Osteocyte (in vitro differentiated cells): ENCODE results near the gene DBT. TPM values are rescaled to one million over a fixed set of nuclear protein-coding genes. Genes with fewer than 3 reads are reported as not detected.
"Not testable (repeated sequence)": the region's sequence is repeated elsewhere in the genome, so short reads cannot be mapped to it uniquely, and the experiment has no call there.

ENCODE experiments used
- DNase-seq: peaks from one replicate; pipeline ENCODE4 v3.0.0; 2021; ENCODE audit warnings: mixed read lengths; ENCODE audit not compliant: unreplicated experiment; ENCODE audit errors: extremely low spot score
- H3K27ac Mint-ChIP-seq: one replicate; pipeline ENCODE4 v1.8.0; 2021; ENCODE audit warnings: mild to moderate bottlenecking, mixed read lengths; ENCODE audit not compliant: unreplicated experiment
- H3K27me3 Mint-ChIP-seq: one replicate; pipeline ENCODE4 v1.8.0; 2021; ENCODE audit warnings: mixed read lengths; ENCODE audit not compliant: unreplicated experiment
- H3K36me3 Mint-ChIP-seq: one replicate; pipeline ENCODE4 v1.8.0; 2021; ENCODE audit warnings: mixed read lengths; ENCODE audit not compliant: unreplicated experiment
- H3K4me1 Mint-ChIP-seq: one replicate; pipeline ENCODE4 v1.8.0; 2021; ENCODE audit warnings: mixed read lengths; ENCODE audit not compliant: unreplicated experiment
- H3K4me3 Mint-ChIP-seq: one replicate; pipeline ENCODE4 v1.8.0; 2021; ENCODE audit warnings: mild to moderate bottlenecking, moderate library complexity, mixed read lengths; ENCODE audit not compliant: unreplicated experiment
- H3K9me3 Mint-ChIP-seq: one replicate; pipeline ENCODE4 v1.8.0; 2021; ENCODE audit warnings: mixed read lengths; ENCODE audit not compliant: unreplicated experiment
- CTCF ChIP-seq: fragments of 200-600 bp; sonication (generic); IDR thresholded peaks from 2 replicates; pipeline ENCODE4 v1.5.0; 2021; ENCODE audit warnings: antibody characterized with exemption, mild to moderate bottlenecking, moderate library complexity
- total RNA-seq: library from RNA; stranded (reverse); gene quantifications from 2 replicates; pipeline ENCODE4 v1.2.1, GENCODE V29; 2021

DBT gene
- total RNA-seq, 1 donor from 2014 or later = 13.0 TPM

GRCh38 chr1:100239961-100240360 lies 9.7 kb downstream of the DBT start:
- no peak for TF ChIP-seq CTCF
- Mint-ChIP-seq H3K9me3 (no peaks in the 10 kb centered on the region), H3K36me3 (peaks cover 23% of the 10 kb centered on the region), H3K4me3 (no peak overlapping the region), H3K27me3 (no peaks in the 10 kb centered on the region), H3K27ac (no peak overlapping the region), H3K4me1 (no peaks in the 10 kb centered on the region)
- no peak for DNase-seq

- Mint-ChIP-seq H3K4me1 (no peaks in the 10 kb centered on the region), H3K9me3 (no peaks in the 10 kb centered on the region), H3K4me3 (no peak overlapping the region), H3K36me3 (peaks cover 39% of the 10 kb centered on the region), H3K27ac (peak overlapping the region; percentile 16), H3K27me3 (no peaks in the 10 kb centered on the region)
- TF ChIP-seq CTCF = no peak
- no peak for DNase-seq
Measured at GRCh38 chr1:100237091-100237490, 12.5 kb downstream of the DBT start.

GRCh38 chr1:100234432-100234831 lies 15.2 kb downstream of the DBT start:
- no peaks in the 10 kb centered on the region for H3K27me3 Mint-ChIP-seq
- no peak overlapping the region for H3K27ac Mint-ChIP-seq
- no peak overlapping the region for H3K4me3 Mint-ChIP-seq
- no peak for TF ChIP-seq CTCF
- no peaks in the 10 kb centered on the region for H3K9me3 Mint-ChIP-seq
- DNase-seq = no peak
- no peaks in the 10 kb centered on the region for H3K4me1 Mint-ChIP-seq
- peaks cover 43% of the 10 kb centered on the region for H3K36me3 Mint-ChIP-seq

GRCh38 chr1:100233566-100233965 lies 16.1 kb downstream of the DBT start:
- H3K36me3 Mint-ChIP-seq = peaks cover 37% of the 10 kb centered on the region

GRCh38 chr1:100232156-100232555 lies 17.5 kb downstream of the DBT start:
- H3K36me3 Mint-ChIP-seq = peaks cover 37% of the 10 kb centered on the region

More at GRCh38 chr1:100233566-100233965, 16.1 kb downstream of the DBT start:
- not testable (repeated sequence) for H3K27me3 Mint-ChIP-seq, H3K27ac Mint-ChIP-seq, H3K4me3 Mint-ChIP-seq, H3K4me1 Mint-ChIP-seq, H3K9me3 Mint-ChIP-seq, DNase-seq

More at GRCh38 chr1:100232156-100232555, 17.5 kb downstream of the DBT start:
- Mint-ChIP-seq H3K27me3 (no peaks in the 10 kb centered on the region), H3K9me3 (no peaks in the 10 kb centered on the region), H3K4me3 (no peak overlapping the region), H3K27ac (no peak overlapping the region), H3K4me1 (no peaks in the 10 kb centered on the region)
- TF ChIP-seq CTCF = no peak
- DNase-seq = no peak
